Right lobe of liver (tissue), 6 donors: ENCODE results near the gene CAMTA1. TPM values are rescaled to one million over a fixed set of nuclear protein-coding genes. Genes with fewer than 3 reads are reported as not detected.
A peak's percentile ranks its signal among the peaks of the same experiment; 100 is the strongest.

Source experiments
- ATAC-seq, 4 donors: fragments of 200-7000 bp; cut with Tn5 transposase; one replicate each; pipeline ENCODE4 v1.9.1; 2020; ENCODE audit warnings: mild to moderate bottlenecking in 4 of 4, moderate library complexity in 4 of 4
- DNase-seq, 3 donors: peaks; one replicate each; pipeline ENCODE4 v3.0.0-alpha.2; 2020
- H3K27ac ChIP-seq, 3 donors: fragments of 200-600 bp; one replicate each; pipeline ENCODE4 v1.8.0; 2022
- H3K27me3 ChIP-seq, 2 donors: fragments of 200-600 bp; one replicate each; pipeline ENCODE4 v1.8.0; 2022
- H3K36me3 ChIP-seq, 4 donors: fragments of 200-600 bp; sonication (generic) in 1 of 4; one replicate each; pipeline versions ENCODE4 v1.5.1 to v1.8.0; 2017 to 2022; ENCODE audit warnings: control low read depth in 1 of 4
- H3K4me1 ChIP-seq, 4 donors: fragments of 200-600 bp; sonication (generic) in 1 of 4; one replicate each; pipeline versions ENCODE4 v1.5.1 to v1.8.0; 2017 to 2022; ENCODE audit warnings: control low read depth in 1 of 4
- H3K4me3 ChIP-seq, 3 donors: fragments of 200-600 bp; one replicate each; pipeline ENCODE4 v1.8.0; 2022
- H3K9me3 ChIP-seq, 4 donors: fragments of 200-600 bp; sonication (generic) in 1 of 4; one replicate each; pipeline versions ENCODE4 v1.5.1 to v1.8.0; 2017 to 2022; ENCODE audit warnings: control low read depth in 1 of 4
- POLR2A ChIP-seq: fragments of 450-650 bp; IDR thresholded peaks from one replicate; pipeline ENCODE4 v1.6.1; 2017; ENCODE audit warnings: antibody characterized with exemption, mild to moderate bottlenecking
- WGBS: methylation state at CpG from one replicate; pipeline ENCODE4 v1.1.6; 2018; ENCODE audit warnings: low coverage, low lambda C conversion rate; ENCODE audit not compliant: insufficient coverage; ENCODE audit errors: missing lambda C conversion rate; 5-methylcytosine and 5-hydroxymethylcytosine counted together
- intact Hi-C, 2 donors: fragments of 100-400 bp; cut with DNase I; formaldehyde crosslinking; loops; one replicate each; pipeline versions ENCODE4 v1.11.2 to v1.14.1; 2022
- total RNA-seq, 6 experiments: library from RNA; depleted of rRNA in 2 of 6; stranded (reverse); fragments of >200 nt in 2 of 6; fragmentation: NEBNext Ultra II Directional in 3 of 6; extraction: Animal tissue kit (Norgen Biotek cat#: 25700) in 3 of 6; gene quantifications; one replicate each; pipeline versions ENCODE4 v1.1.0 to v1.2.4, GENCODE V29; 2016 to 2023
- TF ChIP-seq, protein P1 (sequence below), 4 donors: fragments of 200-600 bp in 3 of 4; fragments of 450-650 bp in 1 of 4; IDR thresholded peaks; one replicate each; pipeline versions ENCODE4 v1.5.1 to v1.8.0; 2016 to 2022; ENCODE audit warnings: antibody characterized with exemption in 4 of 4, mild to moderate bottlenecking in 2 of 4
- donor health status: DM: no; HTN: yes; CAD: no.
- donor health status: DM: no; HTN: no; CAD: no.
- donor health status: DM: no; HTN: no; CAD: no.
- donor health status: DM: no; HTN: yes; CAD: no.
- donor health status: DM: no; HTN: yes; CAD: no.

CAMTA1 gene
- total RNA-seq, 6 experiments from 2014 or later: 32.3 to 49.4 (median 37.2) TPM

GRCh38 chr1:7504438-7504720, 719.1 kb downstream of the CAMTA1 start:
- Histone ChIP-seq H3K9me3 (no peaks in the 10 kb centered on the region), H3K4me3 (no peak overlapping the region), H3K27me3 (no peaks in the 10 kb centered on the region), H3K4me1 (no peaks in the 10 kb centered on the region), H3K36me3 (no peaks in the 10 kb centered on the region), H3K27ac (no peak overlapping the region)
- no peak for TF ChIP-seq POLR2A
- TF ChIP-seq, protein P1, sequence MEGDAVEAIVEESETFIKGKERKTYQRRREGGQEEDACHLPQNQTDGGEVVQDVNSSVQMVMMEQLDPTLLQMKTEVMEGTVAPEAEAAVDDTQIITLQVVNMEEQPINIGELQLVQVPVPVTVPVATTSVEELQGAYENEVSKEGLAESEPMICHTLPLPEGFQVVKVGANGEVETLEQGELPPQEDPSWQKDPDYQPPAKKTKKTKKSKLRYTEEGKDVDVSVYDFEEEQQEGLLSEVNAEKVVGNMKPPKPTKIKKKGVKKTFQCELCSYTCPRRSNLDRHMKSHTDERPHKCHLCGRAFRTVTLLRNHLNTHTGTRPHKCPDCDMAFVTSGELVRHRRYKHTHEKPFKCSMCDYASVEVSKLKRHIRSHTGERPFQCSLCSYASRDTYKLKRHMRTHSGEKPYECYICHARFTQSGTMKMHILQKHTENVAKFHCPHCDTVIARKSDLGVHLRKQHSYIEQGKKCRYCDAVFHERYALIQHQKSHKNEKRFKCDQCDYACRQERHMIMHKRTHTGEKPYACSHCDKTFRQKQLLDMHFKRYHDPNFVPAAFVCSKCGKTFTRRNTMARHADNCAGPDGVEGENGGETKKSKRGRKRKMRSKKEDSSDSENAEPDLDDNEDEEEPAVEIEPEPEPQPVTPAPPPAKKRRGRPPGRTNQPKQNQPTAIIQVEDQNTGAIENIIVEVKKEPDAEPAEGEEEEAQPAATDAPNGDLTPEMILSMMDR (IDR thresholded peaks at IDR 0.05): no peak
- intact Hi-C loops: no loop called here
- DNase-seq (no peak), ATAC-seq (no peak)
- no CpG with 5 or more reads among the region's 2 CpGs for WGBS

- Histone ChIP-seq H3K4me3 (no peak overlapping the region), H3K9me3 (no peaks in the 10 kb centered on the region), H3K27me3 (no peaks in the 10 kb centered on the region), H3K27ac (no peak overlapping the region), H3K4me1 (no peaks in the 10 kb centered on the region), H3K36me3 (no peaks in the 10 kb centered on the region)
- 40% methylated on average over 1 of the region's 14 CpGs for WGBS
- no peak for ATAC-seq
- DNase-seq: peak in 1 of 3 donors; percentile 3
- intact Hi-C loops: no loop called here
- TF ChIP-seq, protein P1 (IDR thresholded peaks at IDR 0.05): no peak
- TF ChIP-seq POLR2A: no peak
These were observed 720.0 kb downstream of the CAMTA1 start for GRCh38 chr1:7505094-7505770.

- no peak for ATAC-seq
- intact Hi-C loops: no loop called here
- Histone ChIP-seq H3K4me1 (no peaks in the 10 kb centered on the region), H3K27me3 (no peaks in the 10 kb centered on the region), H3K9me3 (no peaks in the 10 kb centered on the region), H3K4me3 (no peak overlapping the region), H3K36me3 (no peaks in the 10 kb centered on the region), H3K27ac (no peak overlapping the region)
- TF ChIP-seq POLR2A: no peak
- TF ChIP-seq, protein P1 (IDR thresholded peaks at IDR 0.05): no peak
- 84% methylated on average over 5 of the region's 16 CpGs for WGBS
- peak in 1 of 3 donors; percentile 7 for DNase-seq
These were observed 720.7 kb downstream of the CAMTA1 start for GRCh38 chr1:7505771-7506453.

DNA sequence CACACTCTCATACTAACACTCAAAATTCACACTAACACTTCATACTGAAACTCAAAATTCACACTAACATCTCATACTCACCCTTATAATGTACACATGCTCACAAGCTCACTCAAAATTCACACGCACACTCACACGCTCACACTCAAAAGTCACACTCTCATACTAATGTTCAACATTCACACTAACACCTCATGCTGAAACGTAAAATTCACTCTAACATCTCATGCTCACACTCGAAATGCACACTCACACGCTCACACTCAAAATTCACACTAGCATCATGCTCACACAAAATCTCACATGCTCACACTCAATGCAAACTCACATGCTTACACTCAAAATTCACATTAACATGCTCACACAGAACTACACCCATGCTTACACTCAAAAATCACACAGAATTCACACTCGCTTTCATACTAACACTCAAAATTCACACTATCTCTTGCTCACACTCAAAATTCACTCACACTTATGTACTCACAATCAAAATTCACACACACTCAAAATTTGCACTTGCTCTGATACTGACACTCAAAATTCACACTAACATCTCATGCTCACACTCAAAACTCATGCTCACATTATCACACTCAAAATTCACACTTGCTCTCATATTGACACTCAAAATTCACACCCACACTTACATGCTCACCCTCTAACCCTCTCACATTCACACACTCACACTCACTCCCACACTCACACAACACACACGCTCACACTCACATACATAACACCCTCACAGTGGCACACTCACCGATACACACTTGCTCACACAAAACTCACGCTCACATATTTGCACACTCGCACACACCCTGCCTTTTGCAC, 721.4 kb downstream of the CAMTA1 start:
- TF ChIP-seq POLR2A: no peak
- TF ChIP-seq, protein P1 (IDR thresholded peaks at IDR 0.05): no peak

More for the DNA sequence above, 721.4 kb downstream of the CAMTA1 start:
- Histone ChIP-seq H3K9me3 (no peaks in the 10 kb centered on the region), H3K4me1 (no peaks in the 10 kb centered on the region), H3K27me3 (no peaks in the 10 kb centered on the region), H3K4me3 (no peak overlapping the region), H3K36me3 (no peaks in the 10 kb centered on the region), H3K27ac (no peak overlapping the region)
- ATAC-seq: no peak
- DNase-seq: no peak
- intact Hi-C loops: no loop called here
- WGBS: 82% methylated on average over 8 of the region's 10 CpGs
